GM12878 (cell line): Measurements from ENCODE around the gene ARL4D. TPM values are rescaled to one million over a fixed set of nuclear protein-coding genes. Genes with fewer than 3 reads are reported as not detected.

Experiments
- CHD1 ChIP-seq: IDR thresholded peaks from 2 replicates; pipeline ENCODE4 v1.6.1; 2012; ENCODE audit warnings: low read depth, low read length, improper control_type of control experiment
- HCFC1 ChIP-seq: fragments of 150-350 bp; IDR thresholded peaks from 2 replicates; pipeline ENCODE4 v1.6.1; 2014; ENCODE audit warnings: low read length
- IKZF1 ChIP-seq: fragments of 450-650 bp; conservative IDR thresholded peaks from 2 replicates; pipeline ENCODE4 v1.6.1; 2017; ENCODE audit warnings: antibody characterized with exemption, mild to moderate bottlenecking
- LARP7 ChIP-seq: fragments of 450-650 bp; IDR thresholded peaks from 2 replicates; pipeline ENCODE4 v1.6.1; 2017; ENCODE audit warnings: mild to moderate bottlenecking
- MEF2B ChIP-seq: fragments of 450-650 bp; IDR thresholded peaks from 2 replicates; pipeline ENCODE4 v1.6.1; 2018; ENCODE audit warnings: mild to moderate bottlenecking, moderate library complexity; ENCODE audit not compliant: partially characterized antibody, poor library complexity, severe bottlenecking
- MTA3 ChIP-seq: IDR thresholded peaks from 2 replicates; pipeline ENCODE4 v1.6.1; 2012; ENCODE audit warnings: low read length, inconsistent platforms, borderline replicate concordance
- MXI1 ChIP-seq: fragments of 150-350 bp; IDR thresholded peaks from 2 replicates; pipeline ENCODE4 v1.6.1; 2011; ENCODE audit warnings: low read depth, mild to moderate bottlenecking, inconsistent platforms, low read length, improper control_type of control experiment
- MYB ChIP-seq: fragments of 150-350 bp; IDR thresholded peaks from 2 replicates; pipeline ENCODE4 v1.6.1; 2014; ENCODE audit warnings: mild to moderate bottlenecking, low read depth, low read length, borderline replicate concordance
- NFYB ChIP-seq: IDR thresholded peaks from 2 replicates; pipeline ENCODE4 v1.6.1; 2011; ENCODE audit warnings: low read depth, mild to moderate bottlenecking, low read length, improper control_type of control experiment, moderate library complexity; ENCODE audit not compliant: insufficient read depth
- RUNX3 ChIP-seq: IDR thresholded peaks from 2 replicates; pipeline ENCODE4 v1.6.1; 2012; ENCODE audit warnings: low read length, inconsistent platforms
- SMAD5 ChIP-seq: IDR thresholded peaks from 2 replicates; pipeline ENCODE4 v1.6.1; 2016; ENCODE audit warnings: antibody characterized with exemption, low read depth
- STAT1 ChIP-seq: fragments of 450-650 bp; conservative IDR thresholded peaks from 2 replicates; pipeline ENCODE4 v1.6.1; 2014; ENCODE audit warnings: antibody characterized with exemption, mild to moderate bottlenecking
- YY1 ChIP-seq: IDR thresholded peaks from 2 replicates; pipeline ENCODE4 v1.6.1; 2011; ENCODE audit warnings: low read depth, mild to moderate bottlenecking, low read length
- ZSCAN29 ChIP-seq: fragments of 450-650 bp; IDR thresholded peaks from 2 replicates; pipeline ENCODE4 v1.6.1; 2017; ENCODE audit warnings: mild to moderate bottlenecking, moderate library complexity
- polyA plus RNA-seq, 11 experiments: library from polyadenylated mRNA; depleted of rRNA in 4 of 11; unstranded in 6 of 11; stranded (reverse) in 5 of 11; fragments of >200 nt; fragmentation: Nextera tagmentation in 4 of 11; fragmentation: Illumina TruSeq in 1 of 11; extraction: Ambion mirVana in 4 of 11; extraction: Trizol in 1 of 11; gene quantifications; 1 replicate in 1 of 11; 2 replicates in 10 of 11; pipeline versions ENCODE4 v1.2.1 to v1.2.3, GENCODE V29; 2011 to 2016; ENCODE audit warnings: inconsistent platforms in 2 of 11, missing spikeins in 2 of 11, low read depth in 1 of 11
- total RNA-seq, 4 experiments: library from RNA; depleted of rRNA in 3 of 4; stranded (reverse); fragments of >200 nt in 3 of 4; fragmentation: Illumina TruSeq in 1 of 4; extraction: Trizol in 1 of 4; gene quantifications; 2 replicates each; pipeline versions ENCODE4 v1.2.1 to v1.2.3, GENCODE V29; 2013 to 2021
- TF ChIP-seq, protein P1 (sequence below): IDR thresholded peaks from 2 replicates; pipeline ENCODE4 v1.6.1; 2012; ENCODE audit warnings: improper control_type of control experiment, low read depth, low read length; ENCODE audit not compliant: insufficient replicate concordance
- TF ChIP-seq, protein P2 (sequence below): fragments of 450-650 bp; IDR thresholded peaks from 2 replicates; pipeline ENCODE4 v1.6.1; 2016; ENCODE audit warnings: mild to moderate bottlenecking, moderate library complexity, borderline replicate concordance
- TF ChIP-seq, protein P3 (sequence below): fragments of 450-650 bp; conservative IDR thresholded peaks from 2 replicates; pipeline ENCODE4 v1.6.1; 2017; ENCODE audit warnings: mild to moderate bottlenecking, moderate library complexity
- TF ChIP-seq, protein P4 (sequence below): fragments of 450-650 bp; IDR thresholded peaks from 2 replicates; pipeline ENCODE4 v1.6.1; 2016; ENCODE audit warnings: mild to moderate bottlenecking

Gene ARL4D
- total and polyA plus RNA-seq, 10 of the 15 experiments (the other 5 are each of a cell fraction or from before 2014, with no cell fraction given), result 0.10 to 1.5 (median 0.75) TPM

DNA sequence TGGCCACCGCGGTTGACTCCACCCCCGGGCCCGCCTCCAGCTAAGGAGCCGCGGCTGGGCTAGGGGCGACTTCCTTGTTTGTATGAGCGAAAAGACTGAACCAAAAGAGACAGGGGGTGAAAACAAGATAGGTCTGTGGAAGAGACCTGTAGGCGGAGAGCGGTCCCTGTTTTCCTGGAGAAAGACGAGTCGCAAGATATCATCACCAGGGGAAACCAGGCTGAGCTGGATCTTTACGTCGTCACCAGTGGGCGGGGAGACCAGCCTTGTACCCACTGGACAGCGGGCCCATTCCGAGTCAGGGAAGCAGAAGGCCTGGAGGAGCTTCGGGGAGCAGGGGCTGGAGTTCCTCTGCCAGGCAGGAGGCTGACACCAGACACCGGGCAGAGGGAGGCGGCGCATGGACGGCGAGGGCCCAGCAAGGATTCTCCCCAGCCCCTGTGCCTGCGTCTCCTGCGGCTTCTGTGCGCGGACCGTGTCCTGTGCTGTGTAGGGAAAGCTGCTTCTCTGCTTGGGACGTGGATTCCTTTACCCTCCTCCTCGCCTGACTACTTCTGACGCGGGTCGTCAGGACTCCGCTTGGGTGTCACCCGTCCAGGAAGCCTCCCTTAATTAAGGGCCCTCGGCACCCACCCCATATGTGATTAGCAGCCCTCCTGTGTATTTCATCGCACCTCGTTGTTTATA is 10.3 kb upstream of the ARL4D start (continued):
- TF ChIP-seq IKZF1, result peak; percentile 70
- no peak for TF ChIP-seq HCFC1
- no peak for TF ChIP-seq SMAD5
- no peak for TF ChIP-seq MTA3
- TF ChIP-seq, protein P1, sequence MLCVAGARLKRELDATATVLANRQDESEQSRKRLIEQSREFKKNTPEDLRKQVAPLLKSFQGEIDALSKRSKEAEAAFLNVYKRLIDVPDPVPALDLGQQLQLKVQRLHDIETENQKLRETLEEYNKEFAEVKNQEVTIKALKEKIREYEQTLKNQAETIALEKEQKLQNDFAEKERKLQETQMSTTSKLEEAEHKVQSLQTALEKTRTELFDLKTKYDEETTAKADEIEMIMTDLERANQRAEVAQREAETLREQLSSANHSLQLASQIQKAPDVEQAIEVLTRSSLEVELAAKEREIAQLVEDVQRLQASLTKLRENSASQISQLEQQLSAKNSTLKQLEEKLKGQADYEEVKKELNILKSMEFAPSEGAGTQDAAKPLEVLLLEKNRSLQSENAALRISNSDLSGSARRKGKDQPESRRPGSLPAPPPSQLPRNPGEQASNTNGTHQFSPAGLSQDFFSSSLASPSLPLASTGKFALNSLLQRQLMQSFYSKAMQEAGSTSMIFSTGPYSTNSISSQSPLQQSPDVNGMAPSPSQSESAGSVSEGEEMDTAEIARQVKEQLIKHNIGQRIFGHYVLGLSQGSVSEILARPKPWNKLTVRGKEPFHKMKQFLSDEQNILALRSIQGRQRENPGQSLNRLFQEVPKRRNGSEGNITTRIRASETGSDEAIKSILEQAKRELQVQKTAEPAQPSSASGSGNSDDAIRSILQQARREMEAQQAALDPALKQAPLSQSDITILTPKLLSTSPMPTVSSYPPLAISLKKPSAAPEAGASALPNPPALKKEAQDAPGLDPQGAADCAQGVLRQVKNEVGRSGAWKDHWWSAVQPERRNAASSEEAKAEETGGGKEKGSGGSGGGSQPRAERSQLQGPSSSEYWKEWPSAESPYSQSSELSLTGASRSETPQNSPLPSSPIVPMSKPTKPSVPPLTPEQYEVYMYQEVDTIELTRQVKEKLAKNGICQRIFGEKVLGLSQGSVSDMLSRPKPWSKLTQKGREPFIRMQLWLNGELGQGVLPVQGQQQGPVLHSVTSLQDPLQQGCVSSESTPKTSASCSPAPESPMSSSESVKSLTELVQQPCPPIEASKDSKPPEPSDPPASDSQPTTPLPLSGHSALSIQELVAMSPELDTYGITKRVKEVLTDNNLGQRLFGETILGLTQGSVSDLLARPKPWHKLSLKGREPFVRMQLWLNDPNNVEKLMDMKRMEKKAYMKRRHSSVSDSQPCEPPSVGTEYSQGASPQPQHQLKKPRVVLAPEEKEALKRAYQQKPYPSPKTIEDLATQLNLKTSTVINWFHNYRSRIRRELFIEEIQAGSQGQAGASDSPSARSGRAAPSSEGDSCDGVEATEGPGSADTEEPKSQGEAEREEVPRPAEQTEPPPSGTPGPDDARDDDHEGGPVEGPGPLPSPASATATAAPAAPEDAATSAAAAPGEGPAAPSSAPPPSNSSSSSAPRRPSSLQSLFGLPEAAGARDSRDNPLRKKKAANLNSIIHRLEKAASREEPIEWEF, result no peak
- TF ChIP-seq YY1, result no peak
- TF ChIP-seq, protein P2, sequence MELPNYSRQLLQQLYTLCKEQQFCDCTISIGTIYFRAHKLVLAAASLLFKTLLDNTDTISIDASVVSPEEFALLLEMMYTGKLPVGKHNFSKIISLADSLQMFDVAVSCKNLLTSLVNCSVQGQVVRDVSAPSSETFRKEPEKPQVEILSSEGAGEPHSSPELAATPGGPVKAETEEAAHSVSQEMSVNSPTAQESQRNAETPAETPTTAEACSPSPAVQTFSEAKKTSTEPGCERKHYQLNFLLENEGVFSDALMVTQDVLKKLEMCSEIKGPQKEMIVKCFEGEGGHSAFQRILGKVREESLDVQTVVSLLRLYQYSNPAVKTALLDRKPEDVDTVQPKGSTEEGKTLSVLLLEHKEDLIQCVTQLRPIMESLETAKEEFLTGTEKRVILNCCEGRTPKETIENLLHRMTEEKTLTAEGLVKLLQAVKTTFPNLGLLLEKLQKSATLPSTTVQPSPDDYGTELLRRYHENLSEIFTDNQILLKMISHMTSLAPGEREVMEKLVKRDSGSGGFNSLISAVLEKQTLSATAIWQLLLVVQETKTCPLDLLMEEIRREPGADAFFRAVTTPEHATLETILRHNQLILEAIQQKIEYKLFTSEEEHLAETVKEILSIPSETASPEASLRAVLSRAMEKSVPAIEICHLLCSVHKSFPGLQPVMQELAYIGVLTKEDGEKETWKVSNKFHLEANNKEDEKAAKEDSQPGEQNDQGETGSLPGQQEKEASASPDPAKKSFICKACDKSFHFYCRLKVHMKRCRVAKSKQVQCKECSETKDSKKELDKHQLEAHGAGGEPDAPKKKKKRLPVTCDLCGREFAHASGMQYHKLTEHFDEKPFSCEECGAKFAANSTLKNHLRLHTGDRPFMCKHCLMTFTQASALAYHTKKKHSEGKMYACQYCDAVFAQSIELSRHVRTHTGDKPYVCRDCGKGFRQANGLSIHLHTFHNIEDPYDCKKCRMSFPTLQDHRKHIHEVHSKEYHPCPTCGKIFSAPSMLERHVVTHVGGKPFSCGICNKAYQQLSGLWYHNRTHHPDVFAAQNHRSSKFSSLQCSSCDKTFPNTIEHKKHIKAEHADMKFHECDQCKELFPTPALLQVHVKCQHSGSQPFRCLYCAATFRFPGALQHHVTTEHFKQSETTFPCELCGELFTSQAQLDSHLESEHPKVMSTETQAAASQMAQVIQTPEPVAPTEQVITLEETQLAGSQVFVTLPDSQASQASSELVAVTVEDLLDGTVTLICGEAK, result no peak
- no peak for TF ChIP-seq STAT1
- TF ChIP-seq, protein P3, sequence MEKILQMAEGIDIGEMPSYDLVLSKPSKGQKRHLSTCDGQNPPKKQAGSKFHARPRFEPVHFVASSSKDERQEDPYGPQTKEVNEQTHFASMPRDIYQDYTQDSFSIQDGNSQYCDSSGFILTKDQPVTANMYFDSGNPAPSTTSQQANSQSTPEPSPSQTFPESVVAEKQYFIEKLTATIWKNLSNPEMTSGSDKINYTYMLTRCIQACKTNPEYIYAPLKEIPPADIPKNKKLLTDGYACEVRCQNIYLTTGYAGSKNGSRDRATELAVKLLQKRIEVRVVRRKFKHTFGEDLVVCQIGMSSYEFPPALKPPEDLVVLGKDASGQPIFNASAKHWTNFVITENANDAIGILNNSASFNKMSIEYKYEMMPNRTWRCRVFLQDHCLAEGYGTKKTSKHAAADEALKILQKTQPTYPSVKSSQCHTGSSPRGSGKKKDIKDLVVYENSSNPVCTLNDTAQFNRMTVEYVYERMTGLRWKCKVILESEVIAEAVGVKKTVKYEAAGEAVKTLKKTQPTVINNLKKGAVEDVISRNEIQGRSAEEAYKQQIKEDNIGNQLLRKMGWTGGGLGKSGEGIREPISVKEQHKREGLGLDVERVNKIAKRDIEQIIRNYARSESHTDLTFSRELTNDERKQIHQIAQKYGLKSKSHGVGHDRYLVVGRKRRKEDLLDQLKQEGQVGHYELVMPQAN, result peak; percentile 38; the same call in 1 of the 2 replicates
- no peak for TF ChIP-seq MEF2B
- TF ChIP-seq LARP7, result no peak
- peak; percentile 33 for TF ChIP-seq MXI1
- no peak for TF ChIP-seq MYB
- no peak; the same call in 1 of the 2 replicates for TF ChIP-seq RUNX3
- no peak for TF ChIP-seq ZSCAN29
- 0 out of 2 replicates have a peak, but pooled peaks have one; percentile 39 for TF ChIP-seq CHD1
- TF ChIP-seq NFYB, result no peak
- TF ChIP-seq, protein P4, sequence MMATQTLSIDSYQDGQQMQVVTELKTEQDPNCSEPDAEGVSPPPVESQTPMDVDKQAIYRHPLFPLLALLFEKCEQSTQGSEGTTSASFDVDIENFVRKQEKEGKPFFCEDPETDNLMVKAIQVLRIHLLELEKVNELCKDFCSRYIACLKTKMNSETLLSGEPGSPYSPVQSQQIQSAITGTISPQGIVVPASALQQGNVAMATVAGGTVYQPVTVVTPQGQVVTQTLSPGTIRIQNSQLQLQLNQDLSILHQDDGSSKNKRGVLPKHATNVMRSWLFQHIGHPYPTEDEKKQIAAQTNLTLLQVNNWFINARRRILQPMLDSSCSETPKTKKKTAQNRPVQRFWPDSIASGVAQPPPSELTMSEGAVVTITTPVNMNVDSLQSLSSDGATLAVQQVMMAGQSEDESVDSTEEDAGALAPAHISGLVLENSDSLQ, result no peak
